ENCODE measurements around the gene SAC3D1. TPM values are rescaled to one million over a fixed set of nuclear protein-coding genes. Genes with fewer than 3 reads are reported as not detected.

SAC3D1 gene
- total and polyA plus RNA-seq, 2 of the 8 experiments (the other 6 are each of a cell fraction or from before 2014, with no cell fraction given): 19.4 to 25.8 TPM

GRCh38 chr11:65053827-65054508, 13.0 kb downstream of the SAC3D1 start:
- Histone ChIP-seq H2AK5ac (ENCODE audit: low read depth, low read length) (no peak overlapping the region), H3K9me3 (ENCODE audit: insufficient read depth in 2 of 2, low read depth in 1 of 2, low read length in 1 of 2) (no peaks in the 10 kb centered on the region), H3K14ac (ENCODE audit: insufficient read length) (no peak overlapping the region), H3K36me3 (ENCODE audit: control insufficient read depth in 2 of 4, insufficient read depth in 4 of 4, low read length in 3 of 4) (no peaks in the 10 kb centered on the region), H3K27me3 (replicated peaks in 1 of 4; ENCODE audit: control insufficient read depth in 3 of 4, extremely low read depth in 1 of 4, insufficient read depth in 3 of 4, low read length in 3 of 4) (no peaks in the 10 kb centered on the region; a peak in 2 of 7 replicates), H2BK15ac (ENCODE audit: low read length) (no peak overlapping the region), H2BK12ac (ENCODE audit: low read depth, low read length) (no peak overlapping the region), H3K79me2 (ENCODE audit: control insufficient read depth in 1 of 2, insufficient read depth in 2 of 2, low read length in 2 of 2) (no peaks in the 10 kb centered on the region), H2BK20ac (ENCODE audit: low read length) (no peak overlapping the region), H3K9ac (replicated peaks in 1 of 4; ENCODE audit: extremely low read depth in 1 of 4, low read depth in 3 of 4, low read length in 3 of 4) (no peak overlapping the region), H3K79me1 (ENCODE audit: low read depth, low read length) (no peaks in the 10 kb centered on the region), H3K4ac (replicated peaks; ENCODE audit: insufficient read length, low read depth, low read length) (no peak overlapping the region), H4K8ac (ENCODE audit: extremely low read depth, insufficient read depth, low read length) (peak overlapping the region; percentile 11; the same call in 1 of the 2 replicates), H2AFZ (ENCODE audit: low read length) (no peak overlapping the region), H3K56ac (replicated peaks; ENCODE audit: insufficient read length, low read depth, low read length) (no peak overlapping the region), H4K20me1 (replicated peaks in 1 of 2; ENCODE audit: control insufficient read depth in 1 of 2, insufficient read depth in 2 of 2, low read length in 2 of 2) (no peaks in the 10 kb centered on the region), H2BK5ac (ENCODE audit: low read depth, low read length) (no peak overlapping the region; the same call in 1 of the 2 replicates), H3K18ac (ENCODE audit: extremely low read depth, low read length) (no peak overlapping the region), H3K23me2 (ENCODE audit: low read depth, low read length) (no peaks in the 10 kb centered on the region), H3K4me3 (ENCODE audit: extremely low read depth in 1 of 4, insufficient read depth in 2 of 4, low read depth in 3 of 4, low read length in 4 of 4) (no peak overlapping the region), H4K91ac (replicated peaks; ENCODE audit: insufficient read length, low read length) (no peak overlapping the region), H3K23ac (ENCODE audit: insufficient read length) (no peak overlapping the region), H4K5ac (ENCODE audit: insufficient read length, low read depth, low read length) (no peak overlapping the region), H3K4me2 (ENCODE audit: insufficient read depth in 1 of 2, low read depth in 2 of 2, low read length in 2 of 2) (no peak overlapping the region), H3K27ac (ENCODE audit: low read depth, low read length) (no peak overlapping the region), H3K4me1 (replicated peaks in 1 of 4; ENCODE audit: control insufficient read depth in 3 of 4, insufficient read depth in 4 of 4, low read length in 3 of 4) (no peaks in the 10 kb centered on the region), H2BK120ac (replicated peaks; ENCODE audit: low read depth, low read length) (no peak overlapping the region)
- WGBS, 2 experiments (ENCODE audit: extremely low coverage in 1 of 2, insufficient coverage in 1 of 2, insufficient read length in 1 of 2, insufficient replicate concordance in 2 of 2, low coverage in 1 of 2, low lambda C conversion rate in 2 of 2, missing lambda C conversion rate in 1 of 2): 79% methylated on average over 8 of the region's 8 CpGs; no CpG with 5 or more reads in 1 of the 2 experiments
- DNase-seq (ENCODE audit: low read depth in 1 of 2, low spot score in 2 of 2) (no peak), FAIRE-seq (no peak)
- ChIA-PET CTCF (ENCODE audit: partially characterized antibody) (interaction anchor here (0.9 to 1.6 kb wide), 4 partner anchors 9 to 46 kb away, joined by 3 to 6 read pairs (median 4); no protein-coding TSS in a partner anchor), POLR2A (ENCODE audit: partially characterized antibody) (interaction anchor here (0.6 to 1.6 kb wide), 8 partner anchors 8 to 45 kb away, joined by 3 to 6 read pairs (median 3); partner anchors contain the start of genes SAC3D1 and VPS51)
- TF ChIP-seq KDM4A (IDR thresholded peaks at IDR 0.05; ENCODE audit: low read depth, low read length, severe bottlenecking) (no peak), RFX5 (IDR thresholded peaks at IDR 0.05; ENCODE audit: borderline replicate concordance, low read depth, low read length) (no peak), ATF3 (IDR thresholded peaks at IDR 0.05; ENCODE audit: insufficient read depth, low read depth, low read length) (no peak), SP4 (IDR thresholded peaks at IDR 0.05; ENCODE audit: low read length) (no peak), SIN3A (conservative IDR thresholded peaks at IDR 0.05 in 1 of 2, IDR thresholded peaks at IDR 0.05 in 1 of 2; ENCODE audit: low read depth in 1 of 2, low read length in 2 of 2) (no peak), RBBP5 (IDR thresholded peaks at IDR 0.05; ENCODE audit: borderline replicate concordance, low read depth, low read length) (no peak), TAF1 (IDR thresholded peaks at IDR 0.05; ENCODE audit: low read depth, low read length) (no peak)
- TF ChIP-seq, protein P1, sequence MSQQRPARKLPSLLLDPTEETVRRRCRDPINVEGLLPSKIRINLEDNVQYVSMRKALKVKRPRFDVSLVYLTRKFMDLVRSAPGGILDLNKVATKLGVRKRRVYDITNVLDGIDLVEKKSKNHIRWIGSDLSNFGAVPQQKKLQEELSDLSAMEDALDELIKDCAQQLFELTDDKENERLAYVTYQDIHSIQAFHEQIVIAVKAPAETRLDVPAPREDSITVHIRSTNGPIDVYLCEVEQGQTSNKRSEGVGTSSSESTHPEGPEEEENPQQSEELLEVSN (IDR thresholded peaks at IDR 0.05): no peak
